K562 (cell line): Measurements from ENCODE around the gene SLC12A6. TPM values are rescaled to one million over a fixed set of nuclear protein-coding genes. Genes with fewer than 3 reads are reported as not detected.

Source experiments
- ATAC-seq: fragments of 200-7000 bp; cut with Tn5 transposase; 3 replicates; pipeline ENCODE4 v1.9.1; 2020; ENCODE audit warnings: moderate library complexity
- BruUV-seq: library from RNA; stranded (reverse); fragments of 400-500 nt; replicated peaks from 2 replicates; lab custom pipeline; 2021; lab: Mats Ljungman, UMichigan
- CTCF ChIA-PET: fragments of 300-600 bp; formaldehyde crosslinking; extraction: SDS; loops from one replicate; lab custom pipeline; 2021; ENCODE audit warnings: low intra/inter-chr PET ratio; lab: Yijun Ruan, JAX
- POLR2A ChIA-PET: fragments of 300-600, 350-650 bp; sonication (Branson Sonifier 250); formaldehyde crosslinking; extraction: SDS; loops from one replicate; lab custom pipeline; 2021; ENCODE audit warnings: antibody characterized with exemption, inconsistent platforms; lab: Yijun Ruan, JAX
- DNase-seq, 4 experiments: peaks; one replicate each; pipeline versions ENCODE4 v3.0.0 to v3.0.0-alpha.2; 2011 to 2018; ENCODE audit warnings: low spot score in 3 of 4, mixed read lengths in 3 of 4; ENCODE audit errors: extremely low read depth in 1 of 4
- FAIRE-seq: peaks from 2 replicates; lab custom pipeline; 2011; peaks lifted over from hg19 to GRCh38; lab: Jason Lieb, UNC
- H2AFZ ChIP-seq: 2 replicates; pipeline ENCODE4 v1.6.0; 2011; ENCODE audit warnings: low read depth, low read length, control low read depth, inconsistent platforms
- H3K27ac ChIP-seq: fragments of 200-600 bp; 3 replicates; pipeline ENCODE4 v1.8.0; 2011; ENCODE audit warnings: low read depth, mild to moderate bottlenecking, control low read depth, inconsistent platforms, low read length, moderate library complexity, mixed read lengths; ENCODE audit errors: extremely low read depth
- H3K27me3 ChIP-seq, 2 experiments: fragments of 300-600 bp in 1 of 2; 2 replicates in 1 of 2; 3 replicates in 1 of 2; pipeline versions ENCODE4 v1.6.0 to v1.8.0; 2011; ENCODE audit warnings: inconsistent platforms in 2 of 2, low read length in 2 of 2, mild to moderate bottlenecking in 1 of 2, mixed read lengths in 1 of 2, moderate library complexity in 1 of 2; ENCODE audit not compliant: control insufficient read depth in 2 of 2, insufficient read depth in 2 of 2
- H3K36me3 ChIP-seq: fragments of 300-600 bp; 3 replicates; pipeline ENCODE4 v1.8.0; 2011; ENCODE audit warnings: mild to moderate bottlenecking, low read length, inconsistent platforms; ENCODE audit not compliant: control insufficient read depth, insufficient read depth
- H3K4me1 ChIP-seq, 2 experiments: fragments of 200-600 bp in 1 of 2; replicated peaks in 1 of 2; 2 replicates in 1 of 2; 3 replicates in 1 of 2; pipeline versions ENCODE4 v1.5.1 to v1.8.0; 2011; ENCODE audit warnings: inconsistent platforms in 2 of 2, low read length in 2 of 2, mild to moderate bottlenecking in 1 of 2, mixed read lengths in 1 of 2, moderate library complexity in 1 of 2; ENCODE audit not compliant: control insufficient read depth in 2 of 2, insufficient read depth in 2 of 2
- H3K4me2 ChIP-seq: 2 replicates; pipeline ENCODE4 v1.6.1; 2011; ENCODE audit warnings: low read length, control low read depth, inconsistent platforms, mixed read lengths; ENCODE audit not compliant: insufficient read depth
- H3K4me3 ChIP-seq: fragments of 200-600 bp; sonication (generic), shearing (Covaris generic); 2 replicates; pipeline ENCODE4 v1.5.1; 2016; ENCODE audit warnings: control low read depth, inconsistent platforms
- H3K79me2 ChIP-seq: fragments of 200-600 bp; 3 replicates; pipeline ENCODE4 v1.8.0; 2011; ENCODE audit warnings: low read length, inconsistent platforms; ENCODE audit not compliant: control insufficient read depth, insufficient read depth
- H3K9ac ChIP-seq, 2 experiments: 2 replicates each; pipeline versions ENCODE4 v1.6.0 to v1.6.1; 2011; ENCODE audit warnings: low read depth in 2 of 2, low read length in 2 of 2, control low read depth in 1 of 2, inconsistent platforms in 1 of 2, mild to moderate bottlenecking in 1 of 2, mixed read lengths in 1 of 2; ENCODE audit not compliant: insufficient read depth in 1 of 2
- H3K9me1 ChIP-seq: one replicate; pipeline ENCODE4 v1.6.0; 2011; ENCODE audit warnings: inconsistent platforms, mild to moderate bottlenecking, low read length, moderate library complexity; ENCODE audit not compliant: control insufficient read depth, insufficient read depth
- H3K9me3 ChIP-seq: replicated peaks from 2 replicates; pipeline ENCODE4 v1.5.1; 2011; ENCODE audit warnings: low read depth, low read length, inconsistent platforms; ENCODE audit not compliant: control insufficient read depth, insufficient read depth
- H4K20me1 ChIP-seq: replicated peaks from 2 replicates; pipeline ENCODE4 v1.6.1; 2011; ENCODE audit warnings: low read length, inconsistent platforms, mixed read lengths; ENCODE audit not compliant: control insufficient read depth, insufficient read depth
- CHD1 ChIP-seq: fragments of 200-600 bp; sonication (generic); IDR thresholded peaks from one replicate; pipeline ENCODE4 v1.6.1; 2012; ENCODE audit warnings: mild to moderate bottlenecking, moderate library complexity, low read length, inconsistent platforms
- ETV1 ChIP-seq: fragments of 450-650 bp; conservative IDR thresholded peaks from 2 replicates; pipeline ENCODE4 v1.6.1; 2016; ENCODE audit warnings: missing genetic modification characterization, control low read depth, low read depth, missing compliant biosample characterization
- FOXA1 ChIP-seq: fragments of 450-650 bp; IDR thresholded peaks from 2 replicates; pipeline ENCODE4 v1.6.1; 2016; ENCODE audit warnings: mild to moderate bottlenecking, borderline replicate concordance
- GMEB1 ChIP-seq: fragments of 250-450 bp; sonication (Bioruptor Pico); IDR thresholded peaks from 2 replicates; pipeline ENCODE4 v1.4.0; 2020; ENCODE audit warnings: mild to moderate bottlenecking
- HDAC6 ChIP-seq: IDR thresholded peaks from 2 replicates; pipeline ENCODE4 v1.6.1; 2012; ENCODE audit warnings: low read depth, mild to moderate bottlenecking, control low read depth, inconsistent platforms, low read length, moderate library complexity
- SAP30 ChIP-seq: fragments of 200-600 bp; sonication (generic); IDR thresholded peaks from 2 replicates; pipeline ENCODE4 v1.6.1; 2012; ENCODE audit warnings: borderline replicate concordance, low read depth, mild to moderate bottlenecking, moderate library complexity, low read length, control low read depth, inconsistent platforms; ENCODE audit not compliant: insufficient read depth, poor library complexity, severe bottlenecking
- SMAD4 ChIP-seq: fragments of 250-450 bp; sonication (Bioruptor Pico); conservative IDR thresholded peaks from 2 replicates; pipeline ENCODE4 v1.8.0; 2021; ENCODE audit warnings: inconsistent platforms, mild to moderate bottlenecking, moderate library complexity
- SP1 ChIP-seq: sonication (generic); formaldehyde crosslinking; IDR thresholded peaks from 2 replicates; pipeline ENCODE4 v1.8.1; 2022; ENCODE audit warnings: mild to moderate bottlenecking, missing genetic modification reagents
- XRCC5 ChIP-seq: fragments of 200-400 bp; formaldehyde crosslinking; IDR thresholded peaks from 2 replicates; pipeline ENCODE4 v1.6.1; 2017; ENCODE audit warnings: low read depth, mild to moderate bottlenecking, low read length
- ZBTB17 ChIP-seq: fragments of 450-650 bp; formaldehyde crosslinking; IDR thresholded peaks from 2 replicates; pipeline ENCODE4 v1.4.0; 2020; ENCODE audit warnings: mild to moderate bottlenecking
- ZFX ChIP-seq: sonication (generic); formaldehyde crosslinking; IDR thresholded peaks from 2 replicates; pipeline ENCODE4 v1.8.0; 2022; ENCODE audit warnings: mild to moderate bottlenecking, missing genetic modification reagents, moderate library complexity
- WGBS: fragments of 100-300 bp; shearing (Covaris generic); methylation state at CpG from one replicate; pipeline ENCODE4 v1.1.6; 2016; ENCODE audit warnings: low coverage, mixed read lengths; ENCODE audit not compliant: insufficient coverage; ENCODE audit errors: missing lambda C conversion rate; 5-methylcytosine and 5-hydroxymethylcytosine counted together
- in situ Hi-C: fragments of 300-500 bp; cut with MboI; formaldehyde crosslinking; loops from 4 replicates; pipeline ENCODE4 v1.15.0; 2018; ENCODE audit warnings: inconsistent platforms, mixed read lengths
- intact Hi-C: fragments of 100-400 bp; cut with micrococcal nuclease; formaldehyde crosslinking; loops from 2 replicates; pipeline ENCODE4 v1.14.2; 2022
- polyA plus RNA-seq, 8 experiments: library from polyadenylated mRNA; depleted of rRNA in 4 of 8; stranded (reverse) in 5 of 8; unstranded in 3 of 8; fragments of >200 nt; fragmentation: Nextera tagmentation in 2 of 8; fragmentation: Illumina TruSeq in 1 of 8; extraction: Ambion mirVana in 2 of 8; extraction: Trizol in 1 of 8; gene quantifications; 2 replicates each; pipeline versions ENCODE4 v1.2.1 to v1.2.3, GENCODE V29; 2011 to 2014; ENCODE audit warnings: inconsistent platforms in 1 of 8, missing spikeins in 1 of 8
- total RNA-seq, 7 experiments: library from RNA; depleted of rRNA in 6 of 7; stranded (reverse); fragments of >200 nt in 6 of 7; fragmentation: Illumina TruSeq in 2 of 7; extraction: Trizol in 2 of 7; gene quantifications; 2 replicates each; pipeline versions ENCODE4 v1.2.1 to v1.2.3, GENCODE V29; 2011 to 2021; ENCODE audit warnings: low replicate concordance in 1 of 7
- TF ChIP-seq, protein P1 (sequence below): fragments of 450-650 bp; IDR thresholded peaks from 2 replicates; pipeline ENCODE4 v1.7.1; 2018; ENCODE audit warnings: mild to moderate bottlenecking, low read depth; ENCODE audit not compliant: partially characterized antibody
- TF ChIP-seq, protein P2 (sequence below): fragments of 450-650 bp; formaldehyde crosslinking; conservative IDR thresholded peaks from 2 replicates; pipeline ENCODE4 v1.4.0; 2022; ENCODE audit warnings: mild to moderate bottlenecking, missing genetic modification characterization
- TF ChIP-seq, protein P3 (sequence below): IDR thresholded peaks from 2 replicates; pipeline ENCODE4 v1.6.1; 2014; ENCODE audit warnings: antibody characterized with exemption

Gene SLC12A6
- total and polyA plus RNA-seq, 9 of the 15 experiments (the other 6 are each of a cell fraction or from before 2014, with no cell fraction given) = 1.4 to 16.4 (median 6.7) TPM

DNA sequence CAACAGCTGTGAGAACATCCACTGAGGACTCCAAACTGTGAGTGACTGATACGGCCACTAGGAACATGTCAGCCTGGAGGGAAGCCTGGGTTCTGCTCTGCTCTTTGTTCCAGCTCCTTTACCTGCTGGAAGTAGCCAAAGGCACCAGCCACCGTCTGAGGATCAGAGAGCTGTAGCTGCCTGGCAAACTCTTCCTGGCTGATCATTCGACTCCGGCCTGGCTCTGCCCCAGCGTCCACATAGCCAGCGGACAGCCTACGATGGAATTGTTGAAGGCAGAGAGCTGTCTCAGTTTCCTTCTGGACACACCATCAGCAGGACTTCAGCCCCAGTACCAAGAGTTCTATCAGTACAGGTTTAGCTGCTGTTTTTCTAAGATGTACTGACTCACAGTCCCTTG, 23.7 kb upstream of the SLC12A6 start (continued):
- TF ChIP-seq ZFX (CRISPR knock-in tag) = no peak
- TF ChIP-seq, protein P1, sequence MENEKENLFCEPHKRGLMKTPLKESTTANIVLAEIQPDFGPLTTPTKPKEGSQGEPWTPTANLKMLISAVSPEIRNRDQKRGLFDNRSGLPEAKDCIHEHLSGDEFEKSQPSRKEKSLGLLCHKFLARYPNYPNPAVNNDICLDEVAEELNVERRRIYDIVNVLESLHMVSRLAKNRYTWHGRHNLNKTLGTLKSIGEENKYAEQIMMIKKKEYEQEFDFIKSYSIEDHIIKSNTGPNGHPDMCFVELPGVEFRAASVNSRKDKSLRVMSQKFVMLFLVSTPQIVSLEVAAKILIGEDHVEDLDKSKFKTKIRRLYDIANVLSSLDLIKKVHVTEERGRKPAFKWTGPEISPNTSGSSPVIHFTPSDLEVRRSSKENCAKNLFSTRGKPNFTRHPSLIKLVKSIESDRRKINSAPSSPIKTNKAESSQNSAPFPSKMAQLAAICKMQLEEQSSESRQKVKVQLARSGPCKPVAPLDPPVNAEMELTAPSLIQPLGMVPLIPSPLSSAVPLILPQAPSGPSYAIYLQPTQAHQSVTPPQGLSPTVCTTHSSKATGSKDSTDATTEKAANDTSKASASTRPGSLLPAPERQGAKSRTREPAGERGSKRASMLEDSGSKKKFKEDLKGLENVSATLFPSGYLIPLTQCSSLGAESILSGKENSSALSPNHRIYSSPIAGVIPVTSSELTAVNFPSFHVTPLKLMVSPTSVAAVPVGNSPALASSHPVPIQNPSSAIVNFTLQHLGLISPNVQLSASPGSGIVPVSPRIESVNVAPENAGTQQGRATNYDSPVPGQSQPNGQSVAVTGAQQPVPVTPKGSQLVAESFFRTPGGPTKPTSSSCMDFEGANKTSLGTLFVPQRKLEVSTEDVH = no peak

- H3K9ac ChIP-seq = no peak overlapping the region
- H3K4me3 ChIP-seq = no peak overlapping the region
- H3K27me3 ChIP-seq = no peaks in the 10 kb centered on the region
- H3K4me2 ChIP-seq = no peak overlapping the region
- no peaks in the 10 kb centered on the region for H3K79me2 ChIP-seq
- FAIRE-seq (no peak), DNase-seq (no peak), ATAC-seq (no peak)
- BruUV-seq = no TSS peak
- WGBS = 100% methylated on average over 1 of the region's 1 CpG
- H3K36me3 ChIP-seq = peaks cover 45% of the 10 kb centered on the region; the same call in 2 of the 3 replicates
- intact Hi-C loops (no loop called here), in situ Hi-C loops (loop anchor here (10.0 kb wide), 1 partner anchor 295 kb away; no protein-coding TSS in a partner anchor)
- H3K27ac ChIP-seq = no peak overlapping the region
- H3K4me1 ChIP-seq = peaks cover 2 to 4% of the 10 kb centered on the region in 2 experiments; a peak in 2 of 5 replicates
- no peak overlapping the region for H2AFZ ChIP-seq
- ChIA-PET CTCF (no interaction called here), POLR2A (interaction anchor here (0.6 to 2.7 kb wide), 4 partner anchors 12 to 127 kb away, joined by 3 to 9 read pairs (median 4); partner anchors contain the start of gene SLC12A6)
- no peaks in the 10 kb centered on the region for H4K20me1 ChIP-seq
- H3K9me3 ChIP-seq = no peaks in the 10 kb centered on the region
- no peaks in the 10 kb centered on the region for H3K9me1 ChIP-seq
- TF ChIP-seq HDAC6 (no peak), GMEB1 (CRISPR knock-in tag) (no peak), CHD1 (no peak), SMAD4 (CRISPR knock-in tag) (no peak), ZBTB17 (CRISPR knock-in tag) (no peak), SAP30 (no peak), FOXA1 (no peak), XRCC5 (no peak), SP1 (CRISPR knock-in tag) (no peak), ETV1 (no peak)
- TF ChIP-seq, protein P2, sequence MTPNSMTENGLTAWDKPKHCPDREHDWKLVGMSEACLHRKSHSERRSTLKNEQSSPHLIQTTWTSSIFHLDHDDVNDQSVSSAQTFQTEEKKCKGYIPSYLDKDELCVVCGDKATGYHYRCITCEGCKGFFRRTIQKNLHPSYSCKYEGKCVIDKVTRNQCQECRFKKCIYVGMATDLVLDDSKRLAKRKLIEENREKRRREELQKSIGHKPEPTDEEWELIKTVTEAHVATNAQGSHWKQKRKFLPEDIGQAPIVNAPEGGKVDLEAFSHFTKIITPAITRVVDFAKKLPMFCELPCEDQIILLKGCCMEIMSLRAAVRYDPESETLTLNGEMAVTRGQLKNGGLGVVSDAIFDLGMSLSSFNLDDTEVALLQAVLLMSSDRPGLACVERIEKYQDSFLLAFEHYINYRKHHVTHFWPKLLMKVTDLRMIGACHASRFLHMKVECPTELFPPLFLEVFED (CRISPR knock-in tag) = no peak
- TF ChIP-seq, protein P3, sequence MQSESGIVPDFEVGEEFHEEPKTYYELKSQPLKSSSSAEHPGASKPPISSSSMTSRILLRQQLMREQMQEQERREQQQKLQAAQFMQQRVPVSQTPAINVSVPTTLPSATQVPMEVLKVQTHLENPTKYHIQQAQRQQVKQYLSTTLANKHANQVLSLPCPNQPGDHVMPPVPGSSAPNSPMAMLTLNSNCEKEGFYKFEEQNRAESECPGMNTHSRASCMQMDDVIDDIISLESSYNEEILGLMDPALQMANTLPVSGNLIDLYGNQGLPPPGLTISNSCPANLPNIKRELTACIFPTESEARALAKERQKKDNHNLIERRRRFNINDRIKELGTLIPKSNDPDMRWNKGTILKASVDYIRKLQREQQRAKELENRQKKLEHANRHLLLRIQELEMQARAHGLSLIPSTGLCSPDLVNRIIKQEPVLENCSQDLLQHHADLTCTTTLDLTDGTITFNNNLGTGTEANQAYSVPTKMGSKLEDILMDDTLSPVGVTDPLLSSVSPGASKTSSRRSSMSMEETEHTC = no peak
Measured at GRCh38 chr15:34360298-34360697, 22.7 kb upstream of the SLC12A6 start.
